Upper lobe of left lung (tissue), 4 donors: ENCODE measurements around the gene FUCA2.

ENCODE experiments used
- CTCF ChIP-seq, 6 experiments: fragments of 450-650 bp in 4 of 6; fragments of 200-600 bp in 2 of 6; sonication (generic) in 2 of 6; IDR thresholded peaks; one replicate each; pipeline ENCODE4 v1.5.1; 2016 to 2019; ENCODE audit warnings: antibody characterized with exemption in 6 of 6
- EP300 ChIP-seq, 4 donors: sonication (generic); formaldehyde crosslinking; IDR thresholded peaks; one replicate each; pipeline ENCODE4 v1.5.1; 2017; ENCODE audit warnings: antibody characterized with exemption in 4 of 4, control low read depth in 2 of 4
- POLR2A ChIP-seq, 4 donors: fragments of 450-650 bp; IDR thresholded peaks; one replicate each; pipeline ENCODE4 v1.5.1; 2016 to 2017; ENCODE audit warnings: antibody characterized with exemption in 4 of 4, mild to moderate bottlenecking in 2 of 4
- POLR2AphosphoS5 ChIP-seq, 2 donors: sonication (generic); formaldehyde crosslinking; IDR thresholded peaks; one replicate each; pipeline ENCODE4 v1.5.1; 2017; ENCODE audit warnings: antibody characterized with exemption in 2 of 2

- no peak for TF ChIP-seq CTCF (IDR thresholded peaks at IDR 0.05)
- TF ChIP-seq POLR2A (IDR thresholded peaks at IDR 0.05) = no peak
- TF ChIP-seq POLR2AphosphoS5 (IDR thresholded peaks at IDR 0.05) = no peak
- no peak for TF ChIP-seq EP300 (IDR thresholded peaks at IDR 0.05)
Observed at GRCh38 chr6:143527677-143528076, 16.2 kb upstream of the FUCA2 start.
